GM04504 (cell line): Measurements from ENCODE around the gene C11orf58.
A peak's percentile ranks its signal among the peaks of the same experiment; 100 is the strongest.

Source experiments
- DNase-seq: peaks from one replicate; pipeline ENCODE4 v3.0.0-alpha.2; 2012; ENCODE audit warnings: low read depth

C11orf58 gene

DNA sequence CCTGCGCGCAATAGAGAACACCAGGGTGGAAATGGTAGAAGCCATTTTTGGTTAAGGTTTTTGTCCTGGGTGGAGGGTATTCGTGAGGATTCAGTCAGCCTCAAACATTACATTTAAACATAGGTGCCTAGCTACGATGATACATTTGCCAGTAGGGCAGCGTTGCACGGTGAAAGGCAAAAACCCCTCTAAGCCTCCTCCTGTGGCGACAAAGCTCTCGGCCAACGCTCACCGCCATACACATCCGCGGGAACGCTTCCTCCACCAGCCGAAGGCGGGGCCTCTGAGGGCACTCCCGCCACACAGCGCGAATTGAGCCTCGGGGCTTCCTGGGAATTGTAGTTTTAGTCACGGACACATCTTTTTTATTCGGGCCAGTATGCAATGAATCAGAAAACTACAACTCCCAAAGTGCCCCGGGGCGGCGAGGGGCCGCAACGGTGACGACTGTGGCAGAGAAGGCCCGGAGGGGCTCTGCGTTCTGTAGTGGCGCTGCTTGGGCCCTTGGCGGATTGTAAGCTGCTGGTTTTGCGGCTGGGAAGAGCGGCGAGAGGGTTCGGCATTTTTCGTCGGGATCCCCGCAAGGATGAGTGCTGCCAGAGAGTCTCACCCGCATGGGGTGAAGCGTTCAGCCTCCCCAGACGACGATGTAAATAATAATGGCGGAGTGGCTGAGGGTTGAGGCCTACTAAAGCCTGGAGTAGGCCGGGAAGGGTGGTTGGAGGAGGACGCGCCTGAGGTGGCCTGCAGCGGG is at the start of gene C11orf58:
Gene C11orf58 (plus strand): TSS at position 455 of the 754 bp plus-strand sequence. CDS start 132 bp downstream, at position 587.
- peak; percentile 96 for DNase-seq

DNA sequence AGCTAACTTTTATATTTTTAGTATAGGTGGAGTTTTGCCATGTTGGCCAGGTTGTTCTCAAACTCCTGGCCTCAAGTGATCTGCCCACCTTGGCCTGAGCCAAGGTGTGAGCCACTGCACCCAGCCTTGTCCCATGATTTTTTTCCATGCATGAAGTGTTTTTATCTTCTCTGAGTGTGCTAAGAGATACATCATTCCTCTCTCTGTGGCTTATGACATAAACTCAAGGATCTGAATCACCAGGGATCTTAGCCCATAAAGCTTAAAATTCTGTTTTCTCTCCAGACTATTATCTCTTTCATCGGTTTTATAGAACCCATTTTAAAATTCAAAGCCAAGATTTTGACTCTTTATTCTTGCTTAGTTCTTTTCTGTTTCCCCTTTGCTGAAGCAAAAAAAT is 48.4 kb upstream of the C11orf58 start:
- DNase-seq, result no peak

GRCh38 chr11:16703795-16704194 is 34.7 kb upstream of the C11orf58 start:
- no peak for DNase-seq

DNA sequence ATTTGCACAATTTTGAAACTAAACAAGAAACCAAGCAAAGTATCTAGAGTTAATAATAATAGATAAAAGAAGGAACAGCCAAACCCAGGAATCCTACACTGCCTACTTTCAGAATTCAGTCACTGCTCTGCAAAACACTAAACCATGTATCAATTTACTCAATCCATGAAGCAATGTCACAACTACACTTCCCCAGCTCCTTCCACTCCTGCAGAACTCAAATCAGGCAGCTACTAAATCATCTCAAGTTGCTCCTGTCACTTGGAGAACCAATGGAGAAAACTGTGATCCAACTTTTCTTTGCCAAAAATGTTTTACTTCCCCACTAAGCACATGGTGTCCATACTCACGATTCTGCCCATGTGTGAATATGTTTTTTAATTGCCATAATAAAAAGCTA is 24.9 kb upstream of the C11orf58 start:
- no peak for DNase-seq

- DNase-seq, result no peak
Measured at GRCh38 chr11:16722581-16723344, 15.7 kb upstream of the C11orf58 start.

DNA sequence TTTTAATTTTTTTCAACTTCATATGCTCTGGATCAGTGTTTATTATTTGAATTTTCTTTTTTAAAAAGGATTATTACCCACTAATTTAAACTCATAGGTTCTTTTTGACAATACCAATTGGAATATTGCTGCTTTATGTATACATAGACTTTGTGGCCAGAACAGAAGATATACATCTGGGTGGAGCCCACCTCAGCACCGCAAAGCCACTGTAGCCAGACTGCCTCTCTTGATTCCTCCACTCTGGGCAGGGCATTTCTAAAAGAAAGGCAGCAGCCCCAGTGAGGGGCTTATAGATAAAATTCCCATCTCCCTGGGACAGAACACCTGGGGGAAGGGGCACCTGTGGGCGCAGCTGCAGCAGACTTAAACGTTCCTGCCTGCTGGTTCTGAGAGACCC is 10.6 kb upstream of the C11orf58 start:
- DNase-seq, result no peak

DNA sequence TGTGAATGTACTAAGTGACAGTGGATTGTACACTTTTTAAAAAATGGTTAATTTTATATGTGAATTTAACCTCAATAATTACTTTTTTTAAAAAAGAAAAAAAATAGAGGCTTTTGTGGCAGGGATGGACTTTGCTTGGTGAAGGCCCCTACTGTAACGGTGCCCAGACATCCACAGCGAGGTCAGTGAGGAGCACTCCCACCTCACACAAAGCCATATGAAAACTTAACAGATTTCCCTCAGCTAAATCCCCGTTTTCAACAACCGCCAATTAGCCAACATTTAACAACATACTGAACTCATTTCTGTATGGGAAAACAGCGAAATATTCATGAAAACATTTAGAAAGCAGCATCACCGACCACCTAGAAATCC is 642 bp upstream of the C11orf58 start:
- no peak for DNase-seq

- DNase-seq, result no peak
Measured at GRCh38 chr11:16738947-16739815, 734 bp downstream of the C11orf58 start.

- no peak for DNase-seq
Measured at GRCh38 chr11:16741473-16741872, 3.0 kb downstream of the C11orf58 start.

DNA sequence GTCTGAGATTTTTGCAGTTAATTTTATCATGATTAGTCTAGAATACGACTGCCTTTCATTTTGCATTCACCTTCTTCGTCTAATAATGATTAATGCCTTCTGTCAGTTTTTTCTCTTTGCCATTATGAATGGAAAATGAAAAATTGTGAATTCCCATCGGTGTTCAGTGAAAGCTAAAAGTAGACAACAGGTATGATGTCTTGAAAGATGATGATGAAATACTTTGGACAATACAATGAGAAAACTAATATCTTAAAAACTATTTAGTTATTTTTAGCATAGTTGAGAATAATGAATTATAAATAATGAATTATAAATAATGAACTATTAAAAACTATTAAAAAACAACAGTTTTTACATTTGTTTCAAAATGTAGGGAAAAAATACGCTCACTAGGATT is 5.0 kb downstream of the C11orf58 start:
- no peak for DNase-seq

DNA sequence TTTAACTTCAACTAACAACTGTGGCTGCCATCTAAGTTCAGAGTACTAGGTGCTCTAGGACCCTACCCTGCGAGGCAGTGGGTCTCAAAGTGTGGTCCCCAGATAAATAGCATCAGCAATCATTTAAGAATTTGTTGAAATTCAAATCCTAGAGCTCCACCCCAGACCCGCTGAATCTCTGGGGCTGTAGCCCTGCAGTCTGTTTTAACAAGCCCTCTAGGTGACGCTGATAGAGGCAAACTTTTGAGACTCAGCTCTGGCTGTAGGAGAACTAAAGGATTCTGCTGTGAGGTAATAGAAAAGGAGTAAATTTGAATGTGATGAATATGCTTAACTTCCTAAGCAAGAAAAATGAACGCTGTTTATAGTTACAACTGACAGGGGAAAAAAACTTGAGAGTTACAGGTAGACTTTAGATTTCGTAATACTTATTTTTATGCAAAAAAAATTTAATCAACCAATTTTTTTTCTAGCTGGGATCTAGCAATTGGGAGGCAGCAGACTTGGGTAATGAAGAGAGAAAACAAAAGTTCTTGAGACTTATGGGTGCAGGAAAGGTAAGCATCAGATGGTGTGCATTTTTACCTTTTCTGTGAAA is 5.8 kb downstream of the C11orf58 start:
- no peak for DNase-seq

DNA sequence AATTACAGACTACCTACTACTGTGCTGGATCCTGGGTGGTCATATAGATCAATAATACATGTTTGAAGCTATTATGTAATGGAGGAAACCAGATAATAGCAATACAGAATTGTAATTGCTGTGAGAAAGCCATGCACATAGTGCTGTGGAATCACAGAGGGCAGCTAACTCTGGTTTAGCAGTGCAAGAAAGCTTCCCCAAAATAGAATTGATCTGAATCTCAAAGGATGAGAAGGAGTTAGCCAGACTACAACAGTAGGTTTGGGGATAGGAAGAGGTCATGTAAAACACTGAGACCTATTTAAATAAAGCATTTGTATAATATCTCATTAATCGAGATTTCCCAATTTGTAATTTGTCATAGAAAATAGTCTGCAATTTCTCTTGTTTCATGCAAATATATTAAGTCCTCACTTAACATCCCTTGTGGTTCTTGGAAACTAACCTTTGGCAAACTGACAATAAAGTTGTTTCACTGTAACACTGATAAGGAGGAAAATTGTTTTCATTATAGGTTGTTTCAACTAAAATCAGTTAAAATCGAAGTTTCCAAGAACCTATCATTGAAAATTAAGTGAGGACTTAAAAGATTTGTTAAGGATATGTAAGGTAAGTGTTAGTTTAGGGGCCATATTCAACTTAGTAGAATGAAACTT is 7.6 kb downstream of the C11orf58 start:
- no peak for DNase-seq

DNA sequence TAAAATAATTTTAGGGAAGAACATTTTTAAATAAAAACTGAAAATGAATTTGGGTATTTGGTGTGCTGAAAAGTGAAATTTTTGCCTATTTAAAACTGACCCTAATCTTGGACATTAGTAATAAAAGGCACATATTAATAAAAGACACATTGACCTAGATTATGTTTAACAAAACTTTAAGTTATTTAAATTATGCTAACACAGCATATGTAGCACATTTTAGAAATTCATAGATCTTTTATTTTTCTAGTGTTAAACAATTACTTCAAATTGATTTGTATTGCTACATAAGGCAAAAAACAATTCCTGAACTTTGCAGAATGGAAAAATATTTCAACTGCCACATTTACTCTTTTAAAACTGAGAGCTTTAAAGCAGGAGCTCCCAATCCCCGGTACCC is 10.6 kb downstream of the C11orf58 start:
- no peak for DNase-seq

GRCh38 chr11:16749666-16750065 is 11.2 kb downstream of the C11orf58 start:
- no peak for DNase-seq

GRCh38 chr11:16750417-16750816 is 12.0 kb downstream of the C11orf58 start:
- DNase-seq, result no peak

DNA sequence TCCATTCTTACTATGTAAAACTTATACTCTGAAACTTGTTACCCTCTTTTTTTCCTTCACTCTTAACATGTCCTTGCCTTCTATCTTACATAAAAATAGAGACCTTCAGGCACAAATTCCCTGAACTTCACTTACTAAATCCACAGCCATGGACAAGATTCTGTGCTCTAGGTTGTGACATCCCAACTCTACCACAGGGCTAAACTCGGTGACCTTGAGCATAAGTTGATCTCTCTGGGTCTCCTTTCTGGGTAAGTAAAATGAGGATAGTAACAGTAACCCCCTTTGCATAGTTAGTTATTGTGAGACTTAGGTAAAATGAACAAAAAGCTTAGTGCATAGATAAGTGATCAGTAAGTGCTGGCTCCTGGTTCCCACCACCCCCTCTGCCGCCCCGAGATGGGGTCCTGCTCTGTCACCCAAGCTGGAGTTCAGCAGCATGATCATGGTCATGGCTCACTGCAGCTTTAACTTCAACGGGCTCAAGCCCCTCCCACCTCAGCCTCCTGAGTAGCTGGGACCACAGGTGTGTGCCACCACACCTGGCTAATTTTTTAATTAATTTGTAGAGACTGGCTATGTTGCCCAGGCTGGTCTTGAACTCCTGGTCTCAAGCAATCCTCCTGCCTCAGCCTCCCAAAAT is 20.1 kb downstream of the C11orf58 start:
- no peak for DNase-seq

DNA sequence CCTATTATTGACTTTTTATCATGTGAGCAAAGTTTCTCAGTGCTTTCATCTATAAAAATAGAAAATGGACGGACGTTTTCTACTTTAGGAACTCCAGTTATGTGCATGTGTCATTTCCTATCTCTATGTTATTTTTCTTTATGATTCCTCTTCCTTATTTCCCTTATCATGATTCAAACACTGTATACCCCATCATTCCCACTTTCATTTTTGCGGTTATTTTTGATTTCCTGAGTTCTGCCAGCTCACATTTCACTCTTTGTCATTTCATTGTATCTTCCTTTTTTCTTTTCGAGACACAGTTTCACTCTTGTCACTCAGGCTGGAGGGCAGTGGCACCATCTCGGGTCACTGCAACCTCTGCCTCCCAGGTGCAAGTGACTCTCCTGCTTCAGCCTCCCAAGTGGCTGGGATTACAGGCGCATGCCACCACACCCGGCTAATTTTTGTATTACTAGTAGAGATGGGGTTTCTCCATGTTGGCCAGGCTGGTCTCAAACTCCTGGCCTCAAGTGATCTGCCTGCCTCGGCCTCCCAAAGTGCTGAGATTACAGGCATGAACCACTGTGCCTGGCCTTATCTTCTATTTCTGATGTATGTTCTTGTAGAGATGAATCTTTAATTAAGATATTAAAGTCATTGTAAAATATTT is 21.5 kb downstream of the C11orf58 start:
- DNase-seq, result no peak

GRCh38 chr11:16763746-16764145 is 25.3 kb downstream of the C11orf58 start:
- no peak for DNase-seq

DNA sequence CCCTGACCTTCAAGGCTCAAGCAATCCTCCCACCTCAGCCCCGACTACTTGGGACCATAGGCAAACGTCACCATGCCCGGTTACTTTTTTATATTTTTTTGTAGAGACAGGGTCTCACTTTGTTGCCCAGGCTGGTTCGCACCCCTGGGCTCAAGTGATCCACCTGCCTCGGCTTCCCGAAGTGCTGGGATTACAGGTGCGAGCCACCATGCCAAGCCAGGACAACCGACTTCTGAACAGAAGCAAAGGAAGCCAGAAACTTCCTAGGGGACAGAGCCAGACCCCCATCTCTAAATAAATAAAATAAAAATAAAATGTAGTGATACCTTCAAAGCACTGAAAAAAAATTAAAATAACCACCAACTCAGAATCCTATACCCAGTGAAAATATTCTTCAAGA is 26.4 kb downstream of the C11orf58 start:
- no peak for DNase-seq

DNA sequence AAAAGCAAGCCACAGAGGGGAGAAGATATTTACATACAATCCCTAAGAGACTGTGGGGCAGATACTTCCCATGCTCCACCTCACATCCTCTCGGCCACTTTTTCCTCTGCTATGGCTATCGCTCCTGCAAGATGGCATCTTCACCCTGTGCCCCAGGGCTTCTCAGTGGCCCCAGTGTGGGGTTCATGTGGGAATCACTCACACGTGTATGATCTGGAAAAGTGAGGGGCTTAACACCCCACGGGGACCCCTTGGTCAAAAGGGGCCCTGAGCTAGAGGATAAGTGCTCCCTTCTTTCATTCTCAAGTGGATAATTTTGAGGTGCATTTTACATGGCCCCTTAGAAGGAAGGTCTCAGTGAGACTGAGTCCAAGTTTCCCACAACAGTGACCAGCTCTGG is 28.7 kb downstream of the C11orf58 start:
- DNase-seq, result no peak

DNA sequence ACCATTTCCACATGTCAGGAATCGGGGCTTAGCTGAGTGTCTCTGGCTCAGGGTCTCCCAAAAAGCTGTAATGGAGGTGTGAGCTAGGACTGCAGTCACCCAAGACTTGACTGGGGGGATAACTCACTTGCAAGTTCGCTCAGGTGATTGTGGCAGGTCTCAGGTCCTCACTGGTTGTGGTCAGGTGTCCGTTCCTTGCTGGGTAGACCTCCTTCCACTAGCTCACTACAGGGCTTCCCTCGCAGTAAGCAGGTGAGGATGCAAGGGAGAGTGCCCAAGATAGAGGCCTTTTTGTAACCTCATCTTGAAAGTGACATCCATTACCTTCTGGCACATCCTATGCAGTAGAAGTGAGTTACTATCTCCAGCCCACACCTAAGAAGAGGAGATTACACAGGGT is 29.5 kb downstream of the C11orf58 start:
- no peak for DNase-seq
